Epithelial cell of esophagus (primary cell): ENCODE measurements around the gene DZIP3.

ENCODE experiments used
- DNase-seq: peaks from one replicate; pipeline ENCODE4 v3.0.0; 2010; ENCODE audit warnings: low read depth
- H3K4me3 ChIP-seq: 2 replicates; pipeline ENCODE4 v1.5.1; 2011; ENCODE audit warnings: mild to moderate bottlenecking, low read length, control low read depth
- CTCF ChIP-seq: IDR thresholded peaks from 2 replicates; pipeline ENCODE4 v1.5.1; 2011; ENCODE audit warnings: low read depth, mild to moderate bottlenecking, low read length, control low read depth, inconsistent platforms; ENCODE audit not compliant: insufficient read depth; ENCODE audit errors: missing control alignments

Gene DZIP3

GRCh38 chr3:108554229-108554628 lies 35.3 kb upstream of the DZIP3 start:
- no peak for DNase-seq
- TF ChIP-seq CTCF, result no peak
- no peak overlapping the region for H3K4me3 ChIP-seq

GRCh38 chr3:108554913-108555571 lies 34.5 kb upstream of the DZIP3 start:
- DNase-seq, result no peak
- TF ChIP-seq CTCF, result no peak
- H3K4me3 ChIP-seq, result no peak overlapping the region

- no peak for TF ChIP-seq CTCF
- no peak for DNase-seq
- H3K4me3 ChIP-seq, result no peak overlapping the region
These were observed 33.4 kb upstream of the DZIP3 start for GRCh38 chr3:108555966-108556581.

- no peak for DNase-seq
- TF ChIP-seq CTCF, result no peak
- H3K4me3 ChIP-seq, result no peak overlapping the region
These were observed 27.0 kb upstream of the DZIP3 start for GRCh38 chr3:108562565-108562964.

GRCh38 chr3:108564564-108564963 lies 25.0 kb upstream of the DZIP3 start:
- no peak overlapping the region for H3K4me3 ChIP-seq
- no peak for TF ChIP-seq CTCF

GRCh38 chr3:108565506-108565905 lies 24.0 kb upstream of the DZIP3 start:
- TF ChIP-seq CTCF, result no peak
- no peak for DNase-seq

More at GRCh38 chr3:108564564-108564963, 25.0 kb upstream of the DZIP3 start:
- DNase-seq, result no peak

GRCh38 chr3:108566599-108566998 lies 22.9 kb upstream of the DZIP3 start:
- no peak for DNase-seq
- no peak for TF ChIP-seq CTCF
- no peak overlapping the region for H3K4me3 ChIP-seq

More at GRCh38 chr3:108565506-108565905, 24.0 kb upstream of the DZIP3 start:
- H3K4me3 ChIP-seq, result no peak overlapping the region
